Activated T-cell treated with anti-CD3 and anti-CD28 coated beads for 1 hour (primary cell): ENCODE measurements around the gene MYL9.
"Not testable (repeated sequence)": the region's sequence is repeated elsewhere in the genome, so short reads cannot be mapped to it uniquely, and the experiment has no call there.

Experiments
- DNase-seq: peaks from one replicate; pipeline ENCODE4 v3.0.0-alpha.2; 2020; ENCODE audit warnings: low read depth

The MYL9 gene

GRCh38 chr20:36541227-36541767, at the start of gene MYL9:
Gene MYL9, plus strand, starts transcription at chr20:36541519. Its CDS starts 3,366 bp downstream, at chr20:36544885.
- DNase-seq, result no peak

- peak; percentile 45 for DNase-seq
Measured at GRCh38 chr20:36491901-36492617, 49.3 kb upstream of the MYL9 start.

GRCh38 chr20:36493051-36493800, 48.1 kb upstream of the MYL9 start:
- no peak for DNase-seq

- DNase-seq, result no peak
Measured at GRCh38 chr20:36493801-36494114, 47.6 kb upstream of the MYL9 start.

- DNase-seq, result no peak
Measured at GRCh38 chr20:36496707-36497669, 44.3 kb upstream of the MYL9 start.

GRCh38 chr20:36497856-36498255, 43.5 kb upstream of the MYL9 start:
- DNase-seq, result no peak

- DNase-seq, result no peak
Measured at GRCh38 chr20:36498386-36499179, 42.7 kb upstream of the MYL9 start.

GRCh38 chr20:36499211-36499610, 42.1 kb upstream of the MYL9 start:
- DNase-seq, result no peak

GRCh38 chr20:36499723-36500501, 41.4 kb upstream of the MYL9 start:
- DNase-seq, result no peak

- no peak for DNase-seq
Measured at GRCh38 chr20:36501367-36502006, 39.8 kb upstream of the MYL9 start.

- DNase-seq, result no peak
Measured at GRCh38 chr20:36504295-36504694, 37.0 kb upstream of the MYL9 start.

- no peak for DNase-seq
Measured at GRCh38 chr20:36506253-36506652, 35.1 kb upstream of the MYL9 start.

- DNase-seq, result no peak
Measured at GRCh38 chr20:36507746-36508145, 33.6 kb upstream of the MYL9 start.

GRCh38 chr20:36519012-36519719, 22.2 kb upstream of the MYL9 start:
- no peak for DNase-seq

- DNase-seq, result no peak
Measured at GRCh38 chr20:36519944-36520343, 21.4 kb upstream of the MYL9 start.

GRCh38 chr20:36521526-36521925, 19.8 kb upstream of the MYL9 start:
- DNase-seq, result no peak

GRCh38 chr20:36522412-36522811, 18.9 kb upstream of the MYL9 start:
- DNase-seq, result not testable (repeated sequence)

- no peak for DNase-seq
Measured at GRCh38 chr20:36523341-36523740, 18.0 kb upstream of the MYL9 start.

- DNase-seq, result no peak
Measured at GRCh38 chr20:36525620-36526365, 15.5 kb upstream of the MYL9 start.
